ENCODE measurements around the gene FKBP1B.

FKBP1B gene

DNA sequence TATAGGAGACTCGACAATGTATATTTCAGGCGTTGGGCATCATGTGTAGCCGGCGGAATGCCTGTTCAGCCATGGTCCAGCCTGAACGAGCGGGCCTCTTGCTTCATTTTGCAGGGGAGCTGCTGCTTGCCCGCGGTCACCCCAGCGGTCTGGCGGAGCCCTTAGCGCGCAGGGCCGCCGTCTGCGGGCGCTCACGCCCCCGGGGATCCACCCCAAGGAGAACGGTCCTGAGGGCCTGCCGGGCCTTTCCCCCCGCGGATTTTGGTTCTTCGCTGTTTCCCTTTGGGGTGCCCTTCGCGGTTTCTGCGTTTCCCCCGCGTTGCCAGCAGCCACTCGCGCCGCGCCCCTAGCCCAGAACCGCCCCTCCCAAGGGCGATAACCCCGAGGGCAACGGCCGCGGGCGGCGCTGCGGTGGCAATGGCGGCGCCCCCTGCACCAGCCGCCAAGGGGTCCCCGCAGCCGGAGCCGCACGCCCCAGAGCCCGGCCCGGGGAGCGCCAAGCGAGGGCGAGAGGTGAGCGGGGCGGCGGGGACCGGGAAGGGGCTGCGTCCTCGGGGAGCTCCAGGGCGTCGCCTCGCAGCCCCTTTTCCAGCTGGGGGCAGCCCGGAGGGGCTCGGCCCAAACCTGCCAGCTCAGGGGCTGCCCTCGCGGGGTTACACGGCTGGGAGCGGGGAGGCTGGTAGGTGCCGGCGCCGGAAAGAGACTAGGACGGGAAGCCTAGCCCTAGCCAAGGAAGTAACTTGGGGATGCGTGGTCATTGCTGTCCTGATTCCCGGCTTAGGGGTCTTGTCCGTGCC lies 39.7 kb upstream of the FKBP1B start, which contains the start of gene MFSD2B:
MFSD2B (plus strand) TSS at position 406 of the 797 bp plus-strand sequence; CDS start at position 418, 12 bp downstream.
- TF ChIP-seq TEAD4 (IDR thresholded peaks at IDR 0.05) (no peak), NFIC (IDR thresholded peaks at IDR 0.05) (no peak), CEBPB (IDR thresholded peaks at IDR 0.05) (no peak), TAF1 (IDR thresholded peaks at IDR 0.05; ENCODE audit: low read depth) (no peak), RAD21 (IDR thresholded peaks at IDR 0.05; ENCODE audit: low read depth) (no peak), YY1 (IDR thresholded peaks at IDR 0.05; ENCODE audit: low read depth) (no peak), EGR1 (IDR thresholded peaks at IDR 0.05) (no peak), REST (IDR thresholded peaks at IDR 0.05; ENCODE audit: low read depth) (no peak), ZBTB7A (IDR thresholded peaks at IDR 0.05; ENCODE audit: low read depth) (no peak), TCF12 (IDR thresholded peaks at IDR 0.05; ENCODE audit: low read depth) (no peak), FOXM1 (IDR thresholded peaks at IDR 0.05; ENCODE audit: borderline replicate concordance, low read depth) (no peak), EP300 (IDR thresholded peaks at IDR 0.05; ENCODE audit: borderline replicate concordance) (no peak), CREB1 (IDR thresholded peaks at IDR 0.05; ENCODE audit: low read depth) (no peak)
- TF ChIP-seq, protein P1, sequence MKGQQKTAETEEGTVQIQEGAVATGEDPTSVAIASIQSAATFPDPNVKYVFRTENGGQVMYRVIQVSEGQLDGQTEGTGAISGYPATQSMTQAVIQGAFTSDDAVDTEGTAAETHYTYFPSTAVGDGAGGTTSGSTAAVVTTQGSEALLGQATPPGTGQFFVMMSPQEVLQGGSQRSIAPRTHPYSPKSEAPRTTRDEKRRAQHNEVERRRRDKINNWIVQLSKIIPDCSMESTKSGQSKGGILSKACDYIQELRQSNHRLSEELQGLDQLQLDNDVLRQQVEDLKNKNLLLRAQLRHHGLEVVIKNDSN (IDR thresholded peaks at IDR 0.05): no peak
- TF ChIP-seq, protein P2, sequence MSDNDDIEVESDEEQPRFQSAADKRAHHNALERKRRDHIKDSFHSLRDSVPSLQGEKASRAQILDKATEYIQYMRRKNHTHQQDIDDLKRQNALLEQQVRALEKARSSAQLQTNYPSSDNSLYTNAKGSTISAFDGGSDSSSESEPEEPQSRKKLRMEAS (IDR thresholded peaks at IDR 0.05): no peak

DNA sequence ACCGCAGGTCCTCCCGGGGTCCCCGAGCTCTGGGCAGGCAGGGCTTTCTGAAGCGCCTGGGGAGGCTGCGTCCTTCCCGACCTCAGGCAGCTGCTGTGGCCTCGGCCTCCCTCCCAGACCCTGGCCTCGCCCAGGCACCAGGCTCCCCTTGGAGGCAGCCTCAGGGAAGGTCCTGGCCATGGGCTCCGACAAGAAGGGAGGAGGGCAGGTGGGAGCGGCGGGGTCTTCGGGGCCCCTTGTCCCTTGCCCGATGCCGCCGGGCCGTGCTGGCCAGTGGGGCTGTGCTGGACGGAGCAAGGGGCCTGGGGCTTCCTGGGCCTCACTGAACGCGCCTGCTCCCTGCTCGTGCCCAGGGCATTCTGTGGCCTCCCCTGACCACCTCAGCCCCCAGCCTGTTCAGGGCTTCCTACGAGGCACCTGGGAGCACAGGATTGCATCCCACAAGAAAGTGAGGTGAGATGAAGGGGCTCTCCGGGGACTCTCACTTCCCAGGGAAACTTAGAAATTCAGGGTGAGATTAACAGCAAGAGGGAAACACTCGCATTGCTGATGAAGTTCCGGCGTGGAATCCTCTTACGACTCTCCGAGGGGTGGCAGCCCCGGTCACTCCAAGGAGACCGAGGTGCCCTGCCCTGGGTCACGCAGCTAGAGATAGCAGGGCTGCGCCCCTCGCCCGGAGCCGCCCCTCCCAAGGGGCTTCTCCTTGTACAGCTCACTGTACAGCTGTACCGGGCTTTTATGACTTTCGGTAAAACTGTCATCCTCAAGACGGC lies 38.9 kb upstream of the FKBP1B start:
- TF ChIP-seq NFIC (IDR thresholded peaks at IDR 0.05) (no peak), TCF12 (IDR thresholded peaks at IDR 0.05; ENCODE audit: low read depth) (no peak), RAD21 (IDR thresholded peaks at IDR 0.05; ENCODE audit: low read depth) (no peak), EP300 (IDR thresholded peaks at IDR 0.05; ENCODE audit: borderline replicate concordance) (no peak), TAF1 (IDR thresholded peaks at IDR 0.05; ENCODE audit: low read depth) (no peak), ZBTB7A (IDR thresholded peaks at IDR 0.05; ENCODE audit: low read depth) (no peak), REST (IDR thresholded peaks at IDR 0.05; ENCODE audit: low read depth) (no peak), FOXM1 (IDR thresholded peaks at IDR 0.05; ENCODE audit: borderline replicate concordance, low read depth) (no peak), CEBPB (IDR thresholded peaks at IDR 0.05) (no peak), EGR1 (IDR thresholded peaks at IDR 0.05) (no peak), TEAD4 (IDR thresholded peaks at IDR 0.05) (no peak), CREB1 (IDR thresholded peaks at IDR 0.05; ENCODE audit: low read depth) (no peak)
- TF ChIP-seq, protein P2 (IDR thresholded peaks at IDR 0.05): no peak
- TF ChIP-seq, protein P1 (IDR thresholded peaks at IDR 0.05): no peak

- TF ChIP-seq FOXM1 (IDR thresholded peaks at IDR 0.05; ENCODE audit: borderline replicate concordance, low read depth): no peak
- TF ChIP-seq TCF12 (IDR thresholded peaks at IDR 0.05; ENCODE audit: low read depth): no peak
- TF ChIP-seq, protein P2 (IDR thresholded peaks at IDR 0.05): no peak
- no peak for TF ChIP-seq EP300 (IDR thresholded peaks at IDR 0.05; ENCODE audit: borderline replicate concordance)
- no peak for TF ChIP-seq REST (IDR thresholded peaks at IDR 0.05; ENCODE audit: low read depth)
- TF ChIP-seq TAF1 (IDR thresholded peaks at IDR 0.05; ENCODE audit: low read depth): no peak
- no peak for TF ChIP-seq NFIC (IDR thresholded peaks at IDR 0.05)
- no peak for TF ChIP-seq CREB1 (IDR thresholded peaks at IDR 0.05; ENCODE audit: low read depth)
- no peak for TF ChIP-seq RAD21 (IDR thresholded peaks at IDR 0.05; ENCODE audit: low read depth)
- no peak for TF ChIP-seq CEBPB (IDR thresholded peaks at IDR 0.05)
- no peak for TF ChIP-seq EGR1 (IDR thresholded peaks at IDR 0.05)
- no peak for TF ChIP-seq TEAD4 (IDR thresholded peaks at IDR 0.05)
Measured at GRCh38 chr2:24011250-24012104, 38.1 kb upstream of the FKBP1B start.

Data from Ishikawa (cell line).